IMR-90 (cell line): Measurements from ENCODE around the gene FNDC3A. TPM values are rescaled to one million over a fixed set of nuclear protein-coding genes. Genes with fewer than 3 reads are reported as not detected.
"Not testable (repeated sequence)": the region's sequence is repeated elsewhere in the genome, so short reads cannot be mapped to it uniquely, and the experiment has no call there.

ENCODE experiments used
- ATAC-seq: fragments of 200-7000 bp; cut with Tn5 transposase; 2 replicates; pipeline ENCODE4 v1.9.1; 2020; ENCODE audit warnings: low read depth, mild to moderate bottlenecking, moderate library complexity
- BruUV-seq: library from RNA; stranded (reverse); fragments of 400-500 nt; replicated peaks from 2 replicates; lab custom pipeline; 2021; lab: Mats Ljungman, UMichigan
- CTCF ChIA-PET: fragments of 300-600 bp; formaldehyde crosslinking; extraction: SDS; loops from one replicate; lab custom pipeline; 2021; ENCODE audit warnings: antibody characterized with exemption; lab: Yijun Ruan, JAX
- POLR2A ChIA-PET: fragments of 300-600 bp; sonication (Branson Sonifier 250); formaldehyde crosslinking; loops from one replicate; lab custom pipeline; 2022; ENCODE audit warnings: antibody characterized with exemption; ENCODE audit not compliant: unreplicated experiment; lab: Charles Lee
- DNase-seq: peaks from one replicate; pipeline ENCODE4 v3.0.0; 2013
- H2AFZ ChIP-seq: replicated peaks from 2 replicates; pipeline ENCODE3; 2013; ENCODE audit warnings: low read length, mild to moderate bottlenecking; ENCODE audit not compliant: poor library complexity
- H2AK5ac ChIP-seq: 2 replicates; pipeline ENCODE4 v1.6.1; 2013; ENCODE audit warnings: low read depth, low read length, inconsistent platforms
- H2AK9ac ChIP-seq: replicated peaks from 2 replicates; pipeline ENCODE3; 2013; ENCODE audit warnings: mild to moderate bottlenecking, low read depth, low read length, moderate library complexity; ENCODE audit not compliant: poor library complexity
- H2BK120ac ChIP-seq: 2 replicates; pipeline ENCODE4 v1.6.1; 2013; ENCODE audit warnings: low read depth, low read length, inconsistent platforms
- H2BK15ac ChIP-seq: 3 replicates; pipeline ENCODE4 v1.6.1; 2013; ENCODE audit warnings: low read depth, low read length, inconsistent platforms
- H2BK20ac ChIP-seq: 2 replicates; pipeline ENCODE4 v1.6.1; 2013; ENCODE audit warnings: low read depth, mild to moderate bottlenecking, inconsistent platforms, low read length, moderate library complexity
- H2BK5ac ChIP-seq: 2 replicates; pipeline ENCODE4 v1.6.1; 2013; ENCODE audit warnings: mild to moderate bottlenecking, low read depth, low read length, inconsistent platforms; ENCODE audit not compliant: poor library complexity, severe bottlenecking
- H3K14ac ChIP-seq: replicated peaks from 2 replicates; pipeline ENCODE4 v1.6.1; 2013; ENCODE audit warnings: low read depth, low read length, inconsistent platforms
- H3K18ac ChIP-seq: 2 replicates; pipeline ENCODE4 v1.6.1; 2013; ENCODE audit warnings: low read depth, low read length, control low read depth
- H3K23ac ChIP-seq: 2 replicates; pipeline ENCODE4 v1.6.1; 2013; ENCODE audit warnings: low read depth, low read length, inconsistent platforms
- H3K27ac ChIP-seq: 2 replicates; pipeline ENCODE4 v1.5.1; 2013; ENCODE audit warnings: mild to moderate bottlenecking, control low read depth, low read length; ENCODE audit not compliant: insufficient read depth
- H3K27me3 ChIP-seq: 2 replicates; pipeline ENCODE4 v1.6.1; 2013; ENCODE audit warnings: low read length; ENCODE audit not compliant: control insufficient read depth, insufficient read depth
- H3K36me3 ChIP-seq: 2 replicates; pipeline ENCODE4 v1.6.1; 2013; ENCODE audit warnings: low read length, mixed read lengths; ENCODE audit not compliant: control insufficient read depth, insufficient read depth
- H3K4ac ChIP-seq: 2 replicates; pipeline ENCODE4 v1.6.1; 2013; ENCODE audit warnings: low read depth, low read length, inconsistent platforms
- H3K4me1 ChIP-seq: 2 replicates; pipeline ENCODE4 v1.6.1; 2013; ENCODE audit warnings: low read length, mixed read lengths; ENCODE audit not compliant: control insufficient read depth, insufficient read depth
- H3K4me2 ChIP-seq: 2 replicates; pipeline ENCODE4 v1.6.1; 2013; ENCODE audit warnings: low read depth, mild to moderate bottlenecking, control low read depth, low read length, moderate library complexity
- H3K4me3 ChIP-seq: 2 replicates; pipeline ENCODE4 v1.5.1; 2013; ENCODE audit warnings: low read depth, mild to moderate bottlenecking, control low read depth, low read length, moderate library complexity; ENCODE audit not compliant: insufficient read depth
- H3K56ac ChIP-seq: 2 replicates; pipeline ENCODE4 v1.6.1; 2013; ENCODE audit warnings: low read length, inconsistent platforms; ENCODE audit not compliant: insufficient read depth; ENCODE audit errors: extremely low read depth
- H3K79me1 ChIP-seq, 2 experiments: 2 replicates each; pipeline ENCODE4 v1.6.1; 2013; ENCODE audit warnings: low read length in 2 of 2, inconsistent platforms in 1 of 2, low read depth in 1 of 2
- H3K9ac ChIP-seq: 2 replicates; pipeline ENCODE4 v1.6.1; 2013; ENCODE audit warnings: low read depth, low read length, control low read depth
- H3K9me1 ChIP-seq: 2 replicates; pipeline ENCODE4 v1.6.1; 2013; ENCODE audit warnings: low read length, inconsistent platforms; ENCODE audit not compliant: insufficient read depth
- H3K9me3 ChIP-seq: 2 replicates; pipeline ENCODE4 v1.6.1; 2013; ENCODE audit warnings: low read length; ENCODE audit not compliant: control insufficient read depth, insufficient read depth
- H4K20me1 ChIP-seq: 2 replicates; pipeline ENCODE4 v1.6.1; 2013; ENCODE audit warnings: low read length, inconsistent platforms; ENCODE audit not compliant: insufficient read depth
- H4K5ac ChIP-seq: 2 replicates; pipeline ENCODE4 v1.6.1; 2013; ENCODE audit warnings: mild to moderate bottlenecking, low read depth, low read length, control low read depth
- H4K8ac ChIP-seq, 2 experiments: 2 replicates each; pipeline ENCODE4 v1.6.1; 2013; ENCODE audit warnings: low read depth in 2 of 2, low read length in 2 of 2, control low read depth in 1 of 2, inconsistent platforms in 1 of 2
- H4K91ac ChIP-seq: 2 replicates; pipeline ENCODE4 v1.6.1; 2013; ENCODE audit warnings: low read depth, low read length, inconsistent platforms; ENCODE audit not compliant: insufficient read depth
- WGBS, 2 experiments: methylation state at CpG; one replicate each; pipeline versions ENCODE4 v1.1.5 to v1.1.7; 2013; ENCODE audit warnings: missing lambda C conversion rate in 2 of 2; ENCODE audit not compliant: insufficient read length in 1 of 2; ENCODE audit errors: extremely low coverage in 2 of 2; 5-methylcytosine and 5-hydroxymethylcytosine counted together
- dilution Hi-C: fragments of 300-500 bp; cut with HindIII; formaldehyde crosslinking; loops from one replicate; pipeline ENCODE4 v1.14.3; 2018; ENCODE audit warnings: low sequenced_read_pairs; ENCODE audit not compliant: unreplicated experiment
- in situ Hi-C: fragments of 300-500 bp; cut with MboI; formaldehyde crosslinking; loops from 3 replicates; pipeline ENCODE4 v1.14.3; 2019; ENCODE audit warnings: low sequenced_read_pairs, inconsistent platforms, mixed read lengths
- intact Hi-C: fragments of 100-400 bp; cut with micrococcal nuclease; formaldehyde crosslinking; loops from 2 replicates; pipeline ENCODE4 v1.10.0; 2022
- polyA plus RNA-seq, 3 experiments: library from polyadenylated mRNA; depleted of rRNA; stranded (reverse); fragments of >200 nt; gene quantifications; 2 replicates each; pipeline ENCODE4 v1.2.3, GENCODE V29; 2012; ENCODE audit warnings: low replicate concordance in 1 of 3
- total RNA-seq: library from RNA; depleted of rRNA; stranded (reverse); fragments of >200 nt; gene quantifications from 2 replicates; pipeline ENCODE4 v1.2.3, GENCODE V29; 2012

Gene FNDC3A
- total and polyA plus RNA-seq, 2 of the 4 experiments (the other 2 are of a cell fraction), result 29.2 to 60.4 TPM

DNA sequence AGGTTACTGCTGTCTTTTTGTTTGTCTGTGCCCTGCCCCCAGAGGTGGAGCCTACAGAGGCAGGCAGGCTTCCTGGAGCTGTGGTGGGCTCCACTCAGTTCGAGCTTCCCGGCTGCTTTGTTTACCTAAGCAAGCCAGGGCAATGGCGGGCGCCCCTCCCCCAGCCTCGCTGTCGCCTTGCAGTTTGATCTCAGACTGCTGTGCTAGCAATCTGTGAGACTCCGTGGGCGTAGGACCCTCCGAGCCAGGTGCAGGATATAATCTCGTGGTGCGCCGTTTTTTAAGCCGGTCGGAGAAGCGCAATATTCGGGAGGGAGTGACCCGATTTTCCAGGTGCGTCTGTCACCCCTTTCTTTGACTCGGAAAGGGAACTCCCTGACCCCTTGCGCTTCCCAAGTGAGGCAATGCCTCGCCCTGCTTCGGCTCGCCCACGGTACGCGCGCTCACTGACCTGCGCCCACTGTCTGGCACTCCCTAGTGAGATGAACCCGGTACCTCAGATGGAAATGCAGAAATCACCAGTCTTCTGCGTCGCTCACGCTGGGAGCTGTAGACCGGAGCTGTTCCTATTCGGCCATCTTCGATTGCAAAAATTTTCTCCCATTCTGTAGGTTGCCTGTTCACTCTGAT is 182.4 kb downstream of the FNDC3A start:
- H3K4ac ChIP-seq, H3K27ac ChIP-seq, H4K20me1 ChIP-seq, dilution Hi-C loops, H3K79me1 ChIP-seq, DNase-seq, H3K36me3 ChIP-seq, H2AK5ac ChIP-seq, H2BK120ac ChIP-seq, H4K8ac ChIP-seq, intact Hi-C loops, ATAC-seq, H2AK9ac ChIP-seq, H3K27me3 ChIP-seq, H2BK5ac ChIP-seq, H3K4me1 ChIP-seq, H3K9me3 ChIP-seq, H3K56ac ChIP-seq, H3K23ac ChIP-seq, H2BK15ac ChIP-seq, H3K14ac ChIP-seq, POLR2A ChIA-PET, H3K9me1 ChIP-seq, H2BK20ac ChIP-seq, H2AFZ ChIP-seq, H3K4me2 ChIP-seq, H3K9ac ChIP-seq, H3K18ac ChIP-seq, BruUV-seq, H4K91ac ChIP-seq, in situ Hi-C loops, H4K5ac ChIP-seq, H3K4me3 ChIP-seq, CTCF ChIA-PET: not testable (repeated sequence)
- WGBS, 2 experiments, result 100% methylated on average over 3 of the region's 35 CpGs; no CpG with 5 or more reads in 1 of the 2 experiments

DNA sequence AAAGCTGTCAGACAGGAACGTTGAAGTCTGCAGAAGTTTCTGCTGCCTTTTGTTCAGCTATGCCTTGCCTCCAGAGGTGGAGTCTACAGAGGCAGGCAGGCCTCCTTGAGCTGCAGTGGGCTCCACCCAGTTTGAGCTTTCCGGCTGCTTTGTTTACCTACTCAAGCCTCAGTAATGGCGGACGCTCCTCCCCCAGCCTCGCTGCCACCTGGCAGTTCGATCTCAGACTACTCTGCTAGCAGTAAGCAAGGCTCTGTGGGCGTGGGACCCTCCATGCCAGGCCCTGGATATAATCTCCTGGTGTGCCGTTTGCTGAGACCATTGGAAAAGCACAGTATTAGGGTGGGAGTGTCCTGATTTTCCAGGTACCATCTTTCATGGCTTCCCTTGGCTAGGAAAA is 187.4 kb downstream of the FNDC3A start:
- DNase-seq, H3K4me3 ChIP-seq, POLR2A ChIA-PET, H3K27me3 ChIP-seq, H3K4me1 ChIP-seq, H3K56ac ChIP-seq, intact Hi-C loops, H2AFZ ChIP-seq, H3K9ac ChIP-seq, ATAC-seq, H2AK9ac ChIP-seq, H2BK5ac ChIP-seq, H3K18ac ChIP-seq, H4K8ac ChIP-seq, H4K91ac ChIP-seq, BruUV-seq, H2BK20ac ChIP-seq, H2AK5ac ChIP-seq, H4K5ac ChIP-seq, H3K27ac ChIP-seq, dilution Hi-C loops, H2BK120ac ChIP-seq, CTCF ChIA-PET, in situ Hi-C loops, H2BK15ac ChIP-seq, H3K14ac ChIP-seq, H3K4ac ChIP-seq, H3K4me2 ChIP-seq, H3K23ac ChIP-seq: not testable (repeated sequence)
- Histone ChIP-seq H3K9me1 (peaks cover 12% of the 10 kb centered on the region), H3K36me3 (peaks cover 20% of the 10 kb centered on the region), H4K20me1 (peaks cover 15% of the 10 kb centered on the region), H3K79me1 (peaks cover 29 to 32% of the 10 kb centered on the region in 2 experiments), H3K9me3 (peaks cover 12% of the 10 kb centered on the region)
- 100% methylated on average over 1 of the region's 8 CpGs; no CpG with 5 or more reads in 1 of the 2 experiments for WGBS, 2 experiments
